ENCODE results near the gene CYP2J2.
A peak's percentile ranks its signal among the peaks of the same experiment; 100 is the strongest.
"Not testable (repeated sequence)": the region's sequence is repeated elsewhere in the genome, so short reads cannot be mapped to it uniquely, and the experiment has no call there.

The CYP2J2 gene, protein sequence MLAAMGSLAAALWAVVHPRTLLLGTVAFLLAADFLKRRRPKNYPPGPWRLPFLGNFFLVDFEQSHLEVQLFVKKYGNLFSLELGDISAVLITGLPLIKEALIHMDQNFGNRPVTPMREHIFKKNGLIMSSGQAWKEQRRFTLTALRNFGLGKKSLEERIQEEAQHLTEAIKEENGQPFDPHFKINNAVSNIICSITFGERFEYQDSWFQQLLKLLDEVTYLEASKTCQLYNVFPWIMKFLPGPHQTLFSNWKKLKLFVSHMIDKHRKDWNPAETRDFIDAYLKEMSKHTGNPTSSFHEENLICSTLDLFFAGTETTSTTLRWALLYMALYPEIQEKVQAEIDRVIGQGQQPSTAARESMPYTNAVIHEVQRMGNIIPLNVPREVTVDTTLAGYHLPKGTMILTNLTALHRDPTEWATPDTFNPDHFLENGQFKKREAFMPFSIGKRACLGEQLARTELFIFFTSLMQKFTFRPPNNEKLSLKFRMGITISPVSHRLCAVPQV

DNA sequence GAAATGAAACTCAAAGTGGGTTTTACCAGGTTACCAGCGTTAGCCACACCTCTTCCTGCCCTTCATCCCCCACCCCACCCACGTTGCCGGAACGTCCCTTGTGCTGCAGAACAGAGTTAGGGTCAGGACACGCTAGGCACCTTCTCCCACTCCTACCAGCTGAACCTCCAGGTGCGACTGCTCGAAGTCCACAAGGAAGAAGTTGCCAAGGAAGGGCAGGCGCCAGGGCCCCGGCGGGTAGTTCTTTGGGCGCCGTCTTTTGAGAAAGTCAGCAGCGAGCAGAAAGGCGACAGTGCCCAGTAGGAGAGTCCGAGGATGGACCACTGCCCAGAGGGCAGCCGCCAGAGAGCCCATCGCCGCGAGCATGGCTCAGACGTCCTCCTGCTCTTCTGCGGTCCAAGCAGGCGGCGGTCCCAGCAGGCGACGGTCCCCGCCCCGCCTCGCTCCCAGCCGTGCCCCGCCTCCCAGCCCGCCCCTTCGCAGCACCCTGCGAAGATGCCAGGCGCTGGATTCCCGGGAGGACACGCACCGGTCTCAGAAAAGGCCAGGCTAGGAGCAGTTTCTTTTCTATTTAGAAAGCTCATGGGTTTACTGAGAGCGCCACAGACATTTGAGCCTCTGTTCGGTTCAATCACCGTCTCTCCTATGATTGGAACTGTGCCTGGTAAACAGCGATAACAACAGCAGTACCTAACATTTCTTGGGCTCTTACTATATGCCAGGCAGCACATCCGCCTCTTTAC is at the start of gene CYP2J2:
CYP2J2 (minus strand) TSS at position 393 of the 743 bp plus-strand sequence; CDS start at position 366, 27 bp downstream.
- DNase-seq (ENCODE audit: low spot score) = peak; percentile 74

DNA sequence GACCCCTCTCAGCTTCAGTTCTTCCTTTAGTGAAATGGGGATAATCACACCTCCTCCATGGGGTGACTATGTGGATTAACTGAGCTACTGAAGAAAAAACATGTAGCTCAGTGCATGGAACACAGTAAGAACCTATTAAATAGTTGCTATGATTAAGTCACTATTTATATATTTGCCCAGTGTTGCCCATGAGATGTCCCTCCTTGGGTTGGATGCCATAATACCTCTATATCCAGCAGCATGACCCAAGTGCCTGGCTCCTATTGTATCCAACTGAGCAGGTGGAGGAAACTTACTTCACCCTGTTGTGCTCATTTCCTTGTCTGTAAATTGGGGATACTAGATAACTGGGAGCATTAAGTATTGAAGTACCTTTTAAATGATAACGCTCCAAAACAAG is 47.1 kb upstream of the CYP2J2 start:
- DNase-seq (ENCODE audit: low spot score) = no peak

GRCh38 chr1:59972216-59972927 is 45.8 kb upstream of the CYP2J2 start:
- DNase-seq (ENCODE audit: low spot score) = no peak

DNA sequence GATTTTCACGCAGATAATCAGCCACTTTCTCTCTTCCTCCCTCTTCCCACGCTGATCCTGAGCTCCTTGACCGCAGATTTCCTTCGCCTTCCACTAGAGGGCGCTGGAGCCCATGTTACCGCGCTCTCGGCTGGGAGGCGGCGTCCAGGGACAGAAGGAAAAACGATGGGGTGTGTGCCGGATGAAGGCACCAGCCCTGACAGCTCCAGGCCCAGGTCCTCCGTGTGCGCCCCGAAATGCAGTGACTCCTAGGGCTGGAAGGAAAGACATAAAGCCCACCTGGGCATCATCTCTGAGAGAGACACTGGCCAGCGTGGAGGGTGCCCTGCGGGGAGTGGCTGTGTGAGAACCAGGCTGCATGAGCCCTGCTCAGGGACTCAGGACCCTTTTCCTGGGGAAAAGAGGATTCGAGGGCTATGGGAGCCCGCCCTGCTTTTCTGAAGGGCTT is 44.9 kb upstream of the CYP2J2 start:
- peak; percentile 83 for DNase-seq (ENCODE audit: low spot score)

DNA sequence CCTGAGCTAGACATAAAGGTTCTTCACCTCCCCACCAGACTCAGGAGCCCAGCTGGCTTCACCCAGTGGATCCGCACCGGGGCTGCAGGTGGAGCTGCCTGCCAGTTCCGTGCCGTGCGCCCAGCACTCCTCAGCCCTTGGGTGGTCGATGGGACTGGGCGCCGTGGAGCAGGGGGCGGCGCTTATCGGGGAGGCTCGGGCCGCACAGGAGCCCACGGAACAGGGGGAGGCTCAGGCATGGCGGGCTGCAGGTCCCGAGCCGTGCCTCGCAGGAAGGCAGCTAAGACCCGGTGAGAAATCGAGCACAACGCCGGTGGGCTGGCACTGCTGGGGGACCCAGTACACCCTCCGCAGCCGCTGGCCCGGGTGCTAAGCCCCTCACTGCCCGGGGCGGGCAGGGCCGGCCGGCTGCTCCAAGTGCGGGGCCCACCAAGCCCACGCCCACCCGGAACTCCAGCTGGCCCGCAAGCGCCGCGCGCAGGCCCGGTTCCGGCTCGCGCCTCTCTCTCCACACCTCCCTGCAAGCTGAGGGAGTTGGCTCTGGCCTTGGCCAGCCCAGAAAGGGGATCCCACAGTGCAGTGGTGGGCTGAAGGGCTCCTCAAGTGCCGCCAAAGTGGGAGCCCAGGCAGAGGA is 43.1 kb upstream of the CYP2J2 start:
- not testable (repeated sequence) for DNase-seq (ENCODE audit: low spot score)

- not testable (repeated sequence) for DNase-seq (ENCODE audit: low spot score)
These were observed 42.2 kb upstream of the CYP2J2 start for GRCh38 chr1:59968746-59969145.

DNA sequence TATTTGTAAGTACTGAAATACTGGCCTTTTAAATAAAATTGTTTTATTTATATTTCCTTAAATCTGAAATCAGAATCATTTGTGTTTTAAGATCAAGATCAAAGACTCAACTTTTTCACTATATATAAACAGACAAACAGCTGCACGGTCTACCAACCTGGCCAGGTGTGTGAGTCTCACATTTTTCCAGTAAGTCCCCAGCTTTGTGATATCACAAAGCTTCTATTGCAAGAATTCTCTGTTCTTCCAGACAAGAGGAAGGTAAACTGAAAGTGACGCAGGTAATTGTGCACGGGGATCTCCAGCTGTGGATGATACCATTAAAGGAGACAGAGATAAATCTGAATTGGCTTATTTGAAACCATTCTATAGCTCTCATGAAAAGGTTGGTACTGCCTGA is 41.2 kb upstream of the CYP2J2 start:
- no peak for DNase-seq (ENCODE audit: low spot score)

GRCh38 chr1:59967141-59967697 is 40.6 kb upstream of the CYP2J2 start:
- no peak for DNase-seq (ENCODE audit: low spot score)

GRCh38 chr1:59952065-59952464 is 25.5 kb upstream of the CYP2J2 start:
- no peak for DNase-seq (ENCODE audit: low spot score)

DNA sequence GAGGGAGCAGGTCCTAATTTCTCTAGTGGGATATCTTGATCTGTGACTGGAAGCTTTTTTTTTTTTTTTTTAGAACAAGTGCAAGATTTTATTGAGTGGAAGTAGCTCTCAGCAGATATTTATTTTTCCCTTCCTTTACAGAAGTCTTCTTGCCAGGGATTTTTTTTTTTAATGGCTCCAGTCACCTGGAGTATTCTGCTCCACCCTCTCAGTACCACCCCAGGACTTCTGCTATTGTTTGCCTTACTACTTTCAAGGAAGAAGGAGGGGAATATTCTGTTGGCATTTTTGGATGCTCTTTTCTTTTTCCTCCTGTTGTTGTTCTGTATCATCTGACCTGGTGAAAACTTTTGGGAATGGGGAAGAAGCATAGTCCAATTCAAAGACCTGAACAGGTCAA is 23.1 kb upstream of the CYP2J2 start:
- no peak for DNase-seq (ENCODE audit: low spot score)

- no peak for DNase-seq (ENCODE audit: low spot score)
These were observed 22.4 kb upstream of the CYP2J2 start for GRCh38 chr1:59948990-59949389.

GRCh38 chr1:59947047-59947938 is 20.7 kb upstream of the CYP2J2 start:
- peak; percentile 60 for DNase-seq (ENCODE audit: low spot score)

DNA sequence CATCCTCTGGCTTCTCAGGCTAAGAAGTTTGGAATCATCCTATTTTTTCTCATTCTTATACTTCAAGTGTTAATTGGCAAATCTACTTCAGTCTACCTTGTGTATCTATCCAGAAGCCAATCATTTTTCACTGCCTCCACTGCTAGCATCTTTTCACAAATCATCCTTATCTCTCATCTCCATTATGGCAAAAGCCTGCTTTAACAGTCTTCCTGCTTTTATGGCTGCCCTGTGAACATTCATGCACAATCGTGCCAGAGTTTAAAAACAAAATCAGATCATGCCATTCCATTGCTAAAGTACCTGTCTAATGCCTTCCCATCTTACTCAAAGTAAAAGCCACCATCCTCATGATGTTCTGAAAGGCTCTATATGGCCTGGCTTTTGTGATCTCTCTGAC is 19.2 kb upstream of the CYP2J2 start:
- DNase-seq (ENCODE audit: low spot score) = no peak

DNA sequence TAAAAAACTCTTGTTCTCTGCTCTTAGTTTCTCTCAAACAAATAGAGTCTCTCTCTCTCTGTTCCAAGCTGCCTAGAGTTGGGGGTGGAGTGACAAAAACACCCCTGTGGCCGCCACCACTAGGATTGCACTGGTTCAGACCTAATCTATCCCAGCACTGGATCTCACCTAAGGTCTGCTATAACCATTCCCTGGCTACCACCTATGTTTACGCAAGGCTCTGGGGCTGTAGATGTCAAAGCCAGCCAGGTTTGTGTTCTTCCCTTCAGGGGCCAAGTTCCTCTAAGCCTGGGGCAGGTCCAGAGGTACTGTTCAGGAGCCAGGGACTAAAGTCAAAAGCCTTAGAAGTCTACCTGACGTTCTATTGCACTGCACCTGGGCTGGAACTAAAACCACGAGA is 12.8 kb upstream of the CYP2J2 start:
- no peak for DNase-seq (ENCODE audit: low spot score)

GRCh38 chr1:59937636-59938210 is 11.2 kb upstream of the CYP2J2 start:
- DNase-seq (ENCODE audit: low spot score) = no peak

DNA sequence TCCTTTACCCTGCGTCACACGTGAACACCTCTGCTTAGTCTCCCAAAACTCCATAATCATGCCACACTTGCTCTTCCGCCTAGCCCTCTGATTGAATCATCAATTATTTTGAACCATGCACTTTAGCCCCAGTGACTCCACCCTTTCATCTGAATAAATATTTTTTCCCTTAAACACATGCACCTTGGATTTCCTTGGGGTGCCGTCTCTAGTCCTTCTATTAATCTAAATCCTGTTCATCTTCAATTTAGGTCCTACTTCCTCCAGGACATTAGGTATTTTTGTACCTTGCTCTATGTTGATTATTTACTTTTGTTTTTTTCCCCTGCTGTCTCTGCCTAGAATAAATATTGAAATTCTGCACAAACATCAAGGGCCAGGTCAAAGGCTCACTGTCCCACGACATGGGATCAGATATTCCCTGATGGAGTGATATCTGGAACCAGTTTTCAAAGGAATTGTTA is 9.8 kb upstream of the CYP2J2 start:
- DNase-seq (ENCODE audit: low spot score) = no peak

GRCh38 chr1:59928996-59929395 is 2.4 kb upstream of the CYP2J2 start:
- no peak for DNase-seq (ENCODE audit: low spot score)

- no peak for DNase-seq (ENCODE audit: low spot score)
These were observed 640 bp upstream of the CYP2J2 start for GRCh38 chr1:59927213-59927612.

- no peak for DNase-seq (ENCODE audit: low spot score)
These were observed 1.9 kb downstream of the CYP2J2 start for GRCh38 chr1:59924653-59925052.

- not testable (repeated sequence) for DNase-seq (ENCODE audit: low spot score)
These were observed 5.2 kb downstream of the CYP2J2 start for GRCh38 chr1:59921258-59921899.
